GM12865 (cell line): ENCODE data around the gene SANBR.

Experiments used
- DNase-seq: peaks from one replicate; pipeline ENCODE4 v3.0.0; 2010; ENCODE audit warnings: low read depth
- H3K4me3 ChIP-seq: 2 replicates; pipeline ENCODE4 v1.5.1; 2011; ENCODE audit warnings: mild to moderate bottlenecking, low read depth, low read length, control low read depth
- CTCF ChIP-seq: IDR thresholded peaks from 2 replicates; pipeline ENCODE4 v1.5.1; 2011; ENCODE audit warnings: low read length, control low read depth, low read depth, inconsistent platforms; ENCODE audit not compliant: insufficient read depth; ENCODE audit errors: missing control alignments

Gene SANBR

GRCh38 chr2:61045226-61045625 lies 20.4 kb upstream of the SANBR start:
- no peak overlapping the region for H3K4me3 ChIP-seq
- no peak for DNase-seq
- no peak for TF ChIP-seq CTCF

- DNase-seq = no peak
- TF ChIP-seq CTCF = no peak
- no peak overlapping the region for H3K4me3 ChIP-seq
These were observed 19.7 kb upstream of the SANBR start for GRCh38 chr2:61045999-61046398.

GRCh38 chr2:61055557-61055956 lies 10.1 kb upstream of the SANBR start:
- H3K4me3 ChIP-seq = no peak overlapping the region
- DNase-seq = no peak
- no peak for TF ChIP-seq CTCF

- no peak overlapping the region for H3K4me3 ChIP-seq
- no peak for TF ChIP-seq CTCF
- DNase-seq = no peak
These were observed 8.1 kb upstream of the SANBR start for GRCh38 chr2:61057562-61057961.

- no peak for DNase-seq
- TF ChIP-seq CTCF = no peak
These were observed 6.3 kb upstream of the SANBR start for GRCh38 chr2:61059382-61059781.

GRCh38 chr2:61074100-61074499 lies 8.4 kb downstream of the SANBR start:
- TF ChIP-seq CTCF = no peak
- DNase-seq = no peak
- no peak overlapping the region for H3K4me3 ChIP-seq

More at GRCh38 chr2:61059382-61059781, 6.3 kb upstream of the SANBR start:
- no peak overlapping the region for H3K4me3 ChIP-seq

GRCh38 chr2:61085883-61086282 lies 20.2 kb downstream of the SANBR start:
- TF ChIP-seq CTCF = no peak
- no peak for DNase-seq
- H3K4me3 ChIP-seq = no peak overlapping the region
